ENCODE results near the gene CLRN3.

The CLRN3 gene

GRCh38 chr10:127840884-127841283, 51.9 kb downstream of the CLRN3 start:
- TF ChIP-seq FOXP2 (optimal IDR thresholded peaks at IDR 0.05; ENCODE audit: borderline replicate concordance, extremely low read depth, extremely low read length, insufficient read depth) (no peak), REST (IDR thresholded peaks at IDR 0.05; ENCODE audit: insufficient read depth in 1 of 2, low read depth in 2 of 2, low read length in 2 of 2) (no peak), POLR2AphosphoS5 (IDR thresholded peaks at IDR 0.05; ENCODE audit: low read depth, low read length) (no peak), TAF1 (IDR thresholded peaks at IDR 0.05; ENCODE audit: borderline replicate concordance, insufficient read depth, low read length) (no peak), SIN3A (IDR thresholded peaks at IDR 0.05; ENCODE audit: borderline replicate concordance, insufficient read depth, low read length) (no peak)

GRCh38 chr10:127836966-127837365, 55.8 kb downstream of the CLRN3 start:
- TF ChIP-seq SIN3A (IDR thresholded peaks at IDR 0.05; ENCODE audit: borderline replicate concordance, insufficient read depth, low read length) (no peak), FOXP2 (optimal IDR thresholded peaks at IDR 0.05; ENCODE audit: borderline replicate concordance, extremely low read depth, extremely low read length, insufficient read depth) (no peak), TAF1 (IDR thresholded peaks at IDR 0.05; ENCODE audit: borderline replicate concordance, insufficient read depth, low read length) (no peak), POLR2AphosphoS5 (IDR thresholded peaks at IDR 0.05; ENCODE audit: low read depth, low read length) (no peak)

- TF ChIP-seq REST (IDR thresholded peaks at IDR 0.05; ENCODE audit: insufficient read depth in 1 of 2, low read depth in 2 of 2, low read length in 2 of 2) (no peak), POLR2AphosphoS5 (IDR thresholded peaks at IDR 0.05; ENCODE audit: low read depth, low read length) (no peak), FOXP2 (optimal IDR thresholded peaks at IDR 0.05; ENCODE audit: borderline replicate concordance, extremely low read depth, extremely low read length, insufficient read depth) (no peak), SIN3A (IDR thresholded peaks at IDR 0.05; ENCODE audit: borderline replicate concordance, insufficient read depth, low read length) (no peak), TAF1 (IDR thresholded peaks at IDR 0.05; ENCODE audit: borderline replicate concordance, insufficient read depth, low read length) (no peak)
These were observed 56.6 kb downstream of the CLRN3 start for GRCh38 chr10:127836176-127836575.

- TF ChIP-seq POLR2AphosphoS5 (IDR thresholded peaks at IDR 0.05; ENCODE audit: low read depth, low read length) = no peak
- no peak for TF ChIP-seq REST (IDR thresholded peaks at IDR 0.05; ENCODE audit: insufficient read depth in 1 of 2, low read depth in 2 of 2, low read length in 2 of 2)
- TF ChIP-seq FOXP2 (optimal IDR thresholded peaks at IDR 0.05; ENCODE audit: borderline replicate concordance, extremely low read depth, extremely low read length, insufficient read depth) = no peak
- no peak for TF ChIP-seq TAF1 (IDR thresholded peaks at IDR 0.05; ENCODE audit: borderline replicate concordance, insufficient read depth, low read length)
- TF ChIP-seq SIN3A (IDR thresholded peaks at IDR 0.05; ENCODE audit: borderline replicate concordance, insufficient read depth, low read length) = no peak
These were observed 58.0 kb downstream of the CLRN3 start for GRCh38 chr10:127834791-127835190.

- no peak for TF ChIP-seq FOXP2 (optimal IDR thresholded peaks at IDR 0.05; ENCODE audit: borderline replicate concordance, extremely low read depth, extremely low read length, insufficient read depth)
- no peak for TF ChIP-seq SIN3A (IDR thresholded peaks at IDR 0.05; ENCODE audit: borderline replicate concordance, insufficient read depth, low read length)
- no peak for TF ChIP-seq REST (IDR thresholded peaks at IDR 0.05; ENCODE audit: insufficient read depth in 1 of 2, low read depth in 2 of 2, low read length in 2 of 2)
These were observed 58.5 kb downstream of the CLRN3 start for GRCh38 chr10:127834221-127834620.

Data from PFSK-1 (cell line).